SK-N-MC (cell line): ENCODE data around the gene KIAA1191.
A peak's percentile ranks its signal among the peaks of the same experiment; 100 is the strongest.

Experiments used
- EZH2 ChIP-seq: fragments of 200-600 bp; sonication (generic); IDR thresholded peaks from one replicate; pipeline ENCODE4 v1.6.1; 2017; ENCODE audit warnings: antibody characterized with exemption
- FOXP2 ChIP-seq: optimal IDR thresholded peaks from 2 replicates; pipeline ENCODE3; 2011; ENCODE audit warnings: mild to moderate bottlenecking, moderate library complexity; ENCODE audit not compliant: insufficient read depth; ENCODE audit errors: extremely low read length, control extremely low read depth
- POLR2AphosphoS5 ChIP-seq: IDR thresholded peaks from 2 replicates; pipeline ENCODE4 v1.6.1; 2012; ENCODE audit warnings: mild to moderate bottlenecking, low read depth, low read length, borderline replicate concordance

DNA sequence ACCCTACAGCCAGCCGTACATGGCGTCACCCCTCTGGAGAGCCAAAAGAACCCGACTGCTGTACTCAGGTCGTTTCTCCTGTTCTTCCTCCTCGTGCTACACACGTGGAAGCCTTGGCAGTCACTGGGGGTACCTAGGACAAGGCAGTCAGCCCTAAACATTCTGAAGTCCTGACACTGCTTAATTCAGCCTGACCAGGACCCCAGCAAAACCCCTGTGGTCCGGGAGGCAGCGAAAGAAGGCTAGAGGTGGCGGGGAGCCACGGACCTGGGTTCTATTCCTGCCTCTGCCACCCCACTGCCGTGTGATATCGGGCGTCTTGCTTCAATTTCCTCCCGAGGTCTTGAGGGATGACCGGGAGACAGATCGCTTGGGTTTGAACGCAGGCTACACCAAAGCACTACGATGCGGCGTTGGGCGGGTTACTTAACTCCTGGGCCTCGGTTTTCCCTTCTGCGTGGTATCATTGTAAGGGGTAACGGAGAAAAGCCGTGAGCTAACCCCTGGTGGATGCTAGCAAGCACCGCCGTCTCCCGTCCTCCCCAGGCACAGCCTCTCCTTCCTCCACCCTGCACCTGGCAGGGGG, 3.3 kb upstream of the KIAA1191 start:
- TF ChIP-seq EZH2 (no peak), POLR2AphosphoS5 (no peak), FOXP2 (peak; percentile 29)
